Measurements from ENCODE around the gene LCN15.

LCN15 gene

GRCh38 chr9:136738960-136739359 is 25.4 kb downstream of the LCN15 start:
- DNase-seq: no peak

DNA sequence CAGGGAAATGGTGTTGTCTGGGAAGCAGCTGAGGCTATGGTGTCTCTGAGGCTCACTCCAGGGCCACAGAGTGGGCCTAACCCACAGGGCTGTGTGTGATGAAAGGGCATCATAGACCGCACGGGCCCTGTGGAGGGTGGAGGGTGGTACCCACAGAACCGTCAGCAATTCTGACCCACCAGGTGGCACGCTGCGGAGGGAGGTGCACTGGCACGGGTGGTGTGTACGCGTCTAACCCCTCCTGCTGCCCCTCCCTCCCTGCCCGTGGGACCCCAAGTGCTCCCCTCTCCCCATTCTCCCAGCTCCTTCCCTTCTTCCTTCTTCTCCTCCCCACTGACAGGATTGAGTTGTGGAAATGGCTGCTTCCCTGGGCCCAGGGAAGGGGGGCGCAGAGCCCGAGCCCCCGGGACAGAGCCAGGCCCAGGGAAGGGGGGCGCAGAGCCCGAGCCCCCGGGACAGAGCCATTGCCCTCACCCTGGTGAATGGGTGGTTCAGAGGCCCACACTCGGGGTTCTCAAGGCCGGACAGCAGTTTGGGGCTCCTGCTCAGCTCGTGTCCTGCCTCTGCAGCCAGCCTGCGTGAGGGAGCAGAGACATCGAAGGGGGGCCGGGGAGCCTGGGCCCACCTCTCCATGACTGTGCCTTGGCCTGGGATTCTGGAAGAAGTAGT is 28.4 kb downstream of the LCN15 start:
- no peak for DNase-seq

GRCh38 chr9:136734837-136735496 is 29.4 kb downstream of the LCN15 start:
- DNase-seq: no peak

DNA sequence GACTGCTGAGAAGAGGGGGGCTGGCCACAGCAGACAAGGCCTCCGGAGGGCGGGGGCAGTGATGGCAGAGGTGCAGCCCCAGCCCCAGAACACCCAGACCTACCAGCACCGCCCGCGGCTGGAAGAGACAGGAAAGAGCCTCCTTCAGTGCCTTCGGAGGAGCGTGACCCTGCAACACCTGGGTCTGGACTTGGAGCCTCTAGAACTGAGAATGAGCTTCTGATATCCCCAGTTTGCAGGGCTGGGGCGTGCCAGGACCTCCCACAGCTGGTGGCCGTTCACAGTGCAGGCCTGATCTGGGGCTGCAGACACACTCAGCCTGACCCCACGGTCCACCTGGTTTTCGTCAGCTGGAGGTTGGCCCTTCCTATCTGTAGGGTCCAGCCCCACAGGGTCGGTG is 30.7 kb downstream of the LCN15 start:
- DNase-seq: no peak

GRCh38 chr9:136732444-136733178 is 31.7 kb downstream of the LCN15 start:
- DNase-seq: no peak

- no peak for DNase-seq
Measured at GRCh38 chr9:136729926-136730325, 34.4 kb downstream of the LCN15 start.

DNA sequence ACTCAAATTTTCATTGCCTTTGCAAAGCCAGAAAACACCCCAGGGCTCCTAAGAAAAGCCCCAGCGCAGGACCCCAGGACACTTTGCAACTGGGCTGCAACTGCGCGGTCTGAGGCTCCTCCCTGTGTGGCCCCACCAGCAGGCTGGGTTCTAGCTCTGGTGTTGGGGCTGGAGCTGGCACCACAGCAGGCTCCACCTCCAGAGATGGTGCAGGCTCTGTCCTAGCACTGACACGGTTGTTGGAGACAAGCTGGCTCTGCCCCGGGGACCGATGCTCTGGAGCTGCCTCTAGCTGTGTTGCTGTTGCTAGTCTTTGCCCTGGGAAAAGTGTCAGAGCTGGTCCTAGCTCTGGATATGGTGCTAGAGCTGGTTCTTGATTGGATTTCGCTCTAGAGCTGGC is 35.2 kb downstream of the LCN15 start:
- no peak for DNase-seq

DNA sequence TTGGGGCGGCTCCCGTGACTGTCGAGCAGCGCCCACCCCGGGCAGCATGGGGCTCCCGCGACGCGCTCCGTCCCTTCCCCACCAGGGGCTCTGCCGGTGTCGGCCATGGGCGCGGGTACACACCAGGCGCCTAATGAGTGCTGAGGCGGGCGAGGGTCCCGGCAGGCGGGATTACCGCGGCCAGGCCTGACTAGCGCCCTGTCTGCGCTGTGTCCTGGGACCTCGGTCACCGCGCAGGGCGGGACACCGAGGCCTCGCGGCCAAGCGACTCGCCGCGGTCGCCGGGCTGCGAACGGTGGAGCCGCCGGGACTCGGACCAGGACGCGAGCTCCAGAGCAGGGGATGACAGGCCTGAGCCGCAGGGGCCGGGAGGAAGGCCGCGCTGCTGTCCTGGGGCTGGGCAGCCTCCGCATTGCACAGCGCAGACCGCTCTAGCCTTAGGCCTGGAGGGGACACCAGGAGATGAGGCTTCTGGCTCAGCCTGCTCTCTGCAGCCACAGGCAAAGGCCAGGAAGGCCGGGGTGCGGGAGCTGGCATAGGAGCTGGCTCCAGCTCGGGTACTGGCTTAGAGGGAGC is 35.7 kb downstream of the LCN15 start:
- no peak for DNase-seq

GRCh38 chr9:136728080-136728547 is 36.2 kb downstream of the LCN15 start:
- peak; percentile 95 for DNase-seq

DNA sequence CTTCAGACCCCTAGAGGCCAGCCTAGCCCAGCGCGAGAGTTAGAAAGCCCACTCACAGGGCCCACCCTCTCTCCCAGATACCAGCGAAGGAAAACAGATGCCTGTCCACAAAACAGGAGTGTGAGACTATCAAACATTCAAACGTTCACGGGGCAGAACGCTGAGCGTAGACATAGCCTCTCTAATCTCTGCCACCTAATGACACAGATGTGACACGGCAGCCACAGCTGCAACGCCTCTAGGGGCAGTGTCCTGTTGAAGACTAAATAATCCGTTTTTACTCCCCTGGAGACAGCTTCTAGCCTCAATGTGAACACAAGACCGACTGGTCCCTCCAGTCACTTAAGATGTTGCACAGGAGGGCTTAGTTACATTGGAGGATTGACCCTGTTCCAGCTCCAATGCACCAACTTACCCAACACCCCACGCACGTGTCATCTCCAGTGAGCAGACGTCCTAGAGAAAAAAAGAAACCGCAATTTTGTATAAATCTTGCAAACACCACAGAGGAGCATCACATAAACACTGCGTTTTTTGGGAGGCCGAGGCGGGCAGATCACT is 37.6 kb downstream of the LCN15 start:
- peak; percentile 48 for DNase-seq

- DNase-seq: no peak
Measured at GRCh38 chr9:136726118-136726517, 38.2 kb downstream of the LCN15 start.

DNA sequence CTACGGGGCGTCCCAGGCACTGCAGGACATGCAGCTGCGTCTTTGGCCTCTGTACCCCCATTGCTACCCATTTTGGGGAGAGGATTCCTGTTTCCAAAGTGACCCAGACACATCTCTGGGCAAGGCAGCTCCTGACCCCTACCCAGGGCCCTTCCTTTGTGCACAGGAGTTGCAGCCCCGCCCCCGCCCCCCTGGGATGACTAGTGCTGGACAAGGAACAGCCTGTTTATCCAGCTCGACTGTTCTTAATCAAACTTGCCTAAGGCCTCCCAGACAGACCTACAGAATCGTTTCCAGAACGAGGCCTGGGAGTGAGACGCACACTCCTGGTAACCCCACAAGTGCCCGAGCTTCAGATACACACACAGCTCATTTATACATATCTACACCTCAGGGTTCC is 38.7 kb downstream of the LCN15 start:
- no peak for DNase-seq

GRCh38 chr9:136724772-136725171 is 39.5 kb downstream of the LCN15 start:
- DNase-seq: no peak

DNA sequence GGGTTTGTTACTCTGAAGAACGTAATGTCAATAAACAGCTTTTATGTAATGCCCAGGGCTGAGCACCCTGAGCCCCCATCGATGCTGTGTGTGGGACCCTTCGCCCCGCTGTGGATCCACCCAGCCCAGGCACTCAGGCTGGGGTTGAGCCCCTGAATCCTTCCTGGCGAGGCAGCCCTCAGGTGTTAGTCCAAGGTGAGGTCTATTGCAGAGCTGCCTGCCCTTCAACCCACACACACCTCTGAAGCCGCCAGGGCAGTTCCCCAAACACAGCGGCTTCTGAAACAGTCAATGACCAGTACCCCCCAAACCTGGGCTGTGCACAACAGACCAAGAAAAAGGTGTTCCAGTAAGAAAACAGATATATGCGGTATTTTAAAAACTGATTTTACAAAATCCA is 40.3 kb downstream of the LCN15 start:
- no peak for DNase-seq

GRCh38 chr9:136723362-136723976 is 40.8 kb downstream of the LCN15 start:
- no peak for DNase-seq

DNA sequence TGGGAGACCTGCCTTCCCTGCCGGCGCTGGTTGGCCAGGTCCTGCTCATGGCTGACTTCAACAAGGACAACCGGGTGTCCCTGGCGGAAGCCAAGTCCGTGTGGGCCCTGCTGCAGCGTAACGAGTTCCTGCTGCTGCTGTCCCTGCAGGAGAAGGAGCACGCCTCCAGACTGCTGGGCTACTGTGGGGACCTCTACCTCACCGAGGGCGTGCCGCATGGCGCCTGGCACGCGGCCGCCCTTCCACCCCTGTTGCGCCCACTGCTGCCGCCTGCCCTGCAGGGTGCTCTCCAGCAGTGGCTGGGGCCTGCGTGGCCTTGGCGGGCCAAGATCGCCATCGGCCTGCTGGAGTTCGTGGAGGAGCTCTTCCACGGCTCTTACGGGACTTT is 41.4 kb downstream of the LCN15 start:
- DNase-seq: no peak

DNA sequence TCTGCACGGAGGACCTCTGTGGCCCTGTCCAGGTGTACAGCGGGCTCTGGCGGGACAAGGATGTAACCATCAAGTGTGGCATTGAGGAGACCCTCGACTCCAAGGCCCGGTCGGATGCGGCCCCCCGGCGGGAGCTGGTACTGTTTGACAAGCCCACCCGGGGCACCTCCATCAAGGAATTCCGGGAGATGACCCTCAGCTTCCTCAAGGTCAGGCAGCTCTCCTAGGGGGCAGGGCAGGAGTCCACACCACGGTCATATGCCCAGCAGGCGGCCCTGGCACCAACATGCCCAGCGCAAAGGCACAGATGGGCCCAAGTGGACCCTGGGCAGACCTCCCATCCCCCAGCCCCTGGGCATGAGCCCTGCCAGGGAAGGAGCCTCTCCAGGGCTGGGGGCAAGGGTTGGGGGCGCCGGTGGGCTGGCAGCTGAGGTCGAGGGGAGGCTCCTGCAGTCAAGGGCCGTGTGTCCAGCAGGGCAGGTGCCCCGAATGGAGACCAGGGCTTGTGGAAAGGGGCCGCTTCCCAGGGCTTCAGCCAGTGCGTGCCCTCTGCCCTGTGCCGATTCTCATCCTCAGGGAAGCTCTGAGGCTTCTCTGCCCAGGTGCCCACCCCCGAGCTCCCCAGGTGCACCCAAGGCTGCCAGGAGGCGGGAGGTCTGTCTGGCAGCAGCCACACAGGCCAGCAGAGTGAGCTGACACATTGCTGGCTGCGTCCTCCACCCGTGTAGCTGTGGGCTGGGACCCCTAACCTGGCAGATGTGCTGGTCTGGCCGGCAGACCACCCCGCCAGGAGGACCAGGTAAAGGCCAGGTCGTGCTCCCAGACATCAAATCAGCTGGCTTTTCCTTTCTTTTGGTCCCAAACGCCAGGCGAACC is 42.0 kb downstream of the LCN15 start:
- no peak for DNase-seq

DNA sequence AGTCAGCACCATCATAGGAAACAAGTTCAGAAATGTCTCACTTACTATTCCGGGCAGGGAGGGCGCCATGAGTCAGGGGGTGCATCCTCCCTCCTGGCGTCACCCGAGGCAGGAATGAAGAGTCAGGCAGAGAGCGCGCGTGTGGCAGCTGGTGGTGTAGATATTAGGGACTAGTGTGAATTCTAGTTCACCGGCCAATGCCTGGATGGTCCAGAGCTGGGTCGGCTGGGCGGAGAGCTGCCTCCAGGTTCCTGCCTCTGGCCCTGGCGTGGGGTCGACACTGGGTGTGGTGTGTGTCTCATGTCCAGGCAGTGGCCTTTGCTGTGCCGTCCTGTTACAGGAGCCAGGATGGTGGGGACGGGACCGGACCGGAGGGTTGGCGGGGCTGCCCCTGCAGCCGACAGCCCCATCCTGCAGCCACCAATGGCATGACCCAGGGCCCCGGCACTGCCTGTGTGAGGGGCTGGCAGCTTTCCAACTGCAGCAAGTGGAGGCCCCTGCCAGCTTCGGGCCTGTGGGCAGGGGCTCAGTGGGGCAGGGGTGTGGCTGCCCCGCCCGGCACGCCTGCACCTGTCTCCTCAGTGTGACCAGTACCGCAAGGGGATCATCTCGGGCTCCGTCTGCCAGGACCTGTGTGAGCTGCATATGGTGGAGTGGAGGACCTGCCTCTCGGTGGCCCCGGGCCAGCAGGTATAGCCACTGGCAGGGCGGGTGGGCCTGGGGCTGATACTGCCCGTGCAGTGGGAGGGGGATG is 42.8 kb downstream of the LCN15 start:
- DNase-seq: no peak

DNA sequence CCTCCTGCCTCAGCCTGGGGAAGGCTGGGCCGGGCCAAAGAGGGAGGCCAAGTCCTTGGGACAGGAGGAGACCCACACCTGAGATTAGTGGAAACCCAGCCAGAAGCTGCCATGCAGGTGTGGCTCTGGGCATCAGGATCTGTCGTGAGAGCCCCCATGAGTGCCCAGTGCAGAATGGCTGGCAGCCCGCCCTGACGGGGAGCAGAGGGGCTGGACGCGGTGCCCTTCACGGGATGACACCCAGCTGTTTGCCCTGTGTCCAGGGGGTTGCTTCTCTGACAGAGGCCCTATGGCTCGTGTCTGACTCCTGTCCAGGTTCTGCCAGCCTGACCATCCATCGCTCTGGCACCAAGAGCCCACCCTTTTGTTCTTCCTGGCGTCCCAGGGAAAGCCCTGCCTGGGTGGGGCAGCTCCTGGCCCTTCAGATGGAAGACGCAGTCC is 43.4 kb downstream of the LCN15 start:
- DNase-seq: no peak

GRCh38 chr9:136720251-136720897 is 43.9 kb downstream of the LCN15 start:
- no peak for DNase-seq
